ENCODE data around the gene C17orf113.

DNA sequence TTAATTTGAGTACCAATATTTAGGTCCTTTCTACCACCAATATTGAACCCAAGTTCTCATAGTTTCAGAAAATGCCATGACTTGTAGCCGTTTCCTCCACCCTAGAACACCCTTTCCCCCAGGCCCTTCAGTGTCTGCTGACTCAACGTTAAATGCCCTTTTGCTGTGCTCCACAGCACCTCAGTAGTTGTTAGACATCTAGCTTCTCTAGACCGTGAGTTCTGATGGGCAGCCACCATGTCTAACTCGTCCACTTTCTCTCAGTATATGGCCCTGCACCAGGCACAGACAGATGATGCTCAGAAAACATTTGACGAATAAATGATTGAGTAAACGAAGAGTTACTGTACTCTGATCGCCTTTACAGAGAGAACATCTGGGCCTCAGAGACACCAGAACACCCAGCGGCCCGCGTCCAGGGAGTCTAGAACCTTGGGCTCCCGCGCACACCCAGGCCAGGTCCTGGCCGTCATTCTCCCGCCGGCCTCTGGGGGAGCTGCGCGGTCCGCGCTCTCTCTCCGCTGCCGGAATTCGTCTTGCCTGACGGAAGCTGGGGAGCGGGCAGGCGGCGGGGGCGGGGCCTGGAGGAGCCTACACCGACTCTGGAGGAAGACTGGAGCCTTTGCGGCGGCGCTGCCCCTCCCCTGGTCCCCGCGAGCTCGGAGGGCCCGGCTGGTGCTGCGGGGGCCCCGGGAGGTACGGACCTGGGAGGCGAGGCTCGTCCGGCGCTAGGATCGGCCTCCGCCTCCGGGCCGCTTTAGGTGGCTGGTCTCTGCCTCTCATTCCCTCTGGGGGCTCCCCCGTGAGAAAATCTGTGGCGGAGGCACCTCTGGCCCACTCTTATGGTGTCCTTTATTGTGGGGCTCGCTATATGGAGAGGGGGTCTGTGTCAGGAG, 30.6 kb downstream of the C17orf113 start, which contains the start of gene NKIRAS2:
- TF ChIP-seq, protein P1, sequence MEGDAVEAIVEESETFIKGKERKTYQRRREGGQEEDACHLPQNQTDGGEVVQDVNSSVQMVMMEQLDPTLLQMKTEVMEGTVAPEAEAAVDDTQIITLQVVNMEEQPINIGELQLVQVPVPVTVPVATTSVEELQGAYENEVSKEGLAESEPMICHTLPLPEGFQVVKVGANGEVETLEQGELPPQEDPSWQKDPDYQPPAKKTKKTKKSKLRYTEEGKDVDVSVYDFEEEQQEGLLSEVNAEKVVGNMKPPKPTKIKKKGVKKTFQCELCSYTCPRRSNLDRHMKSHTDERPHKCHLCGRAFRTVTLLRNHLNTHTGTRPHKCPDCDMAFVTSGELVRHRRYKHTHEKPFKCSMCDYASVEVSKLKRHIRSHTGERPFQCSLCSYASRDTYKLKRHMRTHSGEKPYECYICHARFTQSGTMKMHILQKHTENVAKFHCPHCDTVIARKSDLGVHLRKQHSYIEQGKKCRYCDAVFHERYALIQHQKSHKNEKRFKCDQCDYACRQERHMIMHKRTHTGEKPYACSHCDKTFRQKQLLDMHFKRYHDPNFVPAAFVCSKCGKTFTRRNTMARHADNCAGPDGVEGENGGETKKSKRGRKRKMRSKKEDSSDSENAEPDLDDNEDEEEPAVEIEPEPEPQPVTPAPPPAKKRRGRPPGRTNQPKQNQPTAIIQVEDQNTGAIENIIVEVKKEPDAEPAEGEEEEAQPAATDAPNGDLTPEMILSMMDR (conservative IDR thresholded peaks at IDR 0.05; ENCODE audit: low read depth, low read length): peak; percentile 88
- TF ChIP-seq MXI1 (IDR thresholded peaks at IDR 0.05; ENCODE audit: borderline replicate concordance, low read depth, low read length) (no peak), CHD1 (IDR thresholded peaks at IDR 0.05; ENCODE audit: low read depth, low read length) (no peak), RAD21 (IDR thresholded peaks at IDR 0.05; ENCODE audit: low read length) (no peak), CEBPB (IDR thresholded peaks at IDR 0.05; ENCODE audit: low read depth, low read length) (no peak), POLR2A (IDR thresholded peaks at IDR 0.05; ENCODE audit: low read depth, low read length) (peak; percentile 60), SMC3 (IDR thresholded peaks at IDR 0.05; ENCODE audit: low read depth, low read length) (no peak), RCOR1 (IDR thresholded peaks at IDR 0.05; ENCODE audit: insufficient replicate concordance, low read length) (no peak), BHLHE40 (IDR thresholded peaks at IDR 0.05; ENCODE audit: low read depth, low read length) (no peak), MAFK (IDR thresholded peaks at IDR 0.05; ENCODE audit: low read depth, low read length) (0 out of 2 replicates have a peak, but pooled peaks have one; percentile 33), FOS (IDR thresholded peaks at IDR 0.05; ENCODE audit: low read depth, low read length) (no peak)
- TF ChIP-seq, protein P2, sequence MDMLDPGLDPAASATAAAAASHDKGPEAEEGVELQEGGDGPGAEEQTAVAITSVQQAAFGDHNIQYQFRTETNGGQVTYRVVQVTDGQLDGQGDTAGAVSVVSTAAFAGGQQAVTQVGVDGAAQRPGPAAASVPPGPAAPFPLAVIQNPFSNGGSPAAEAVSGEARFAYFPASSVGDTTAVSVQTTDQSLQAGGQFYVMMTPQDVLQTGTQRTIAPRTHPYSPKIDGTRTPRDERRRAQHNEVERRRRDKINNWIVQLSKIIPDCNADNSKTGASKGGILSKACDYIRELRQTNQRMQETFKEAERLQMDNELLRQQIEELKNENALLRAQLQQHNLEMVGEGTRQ (IDR thresholded peaks at IDR 0.05; ENCODE audit: low read depth, low read length): no peak
- TF ChIP-seq, protein P3, sequence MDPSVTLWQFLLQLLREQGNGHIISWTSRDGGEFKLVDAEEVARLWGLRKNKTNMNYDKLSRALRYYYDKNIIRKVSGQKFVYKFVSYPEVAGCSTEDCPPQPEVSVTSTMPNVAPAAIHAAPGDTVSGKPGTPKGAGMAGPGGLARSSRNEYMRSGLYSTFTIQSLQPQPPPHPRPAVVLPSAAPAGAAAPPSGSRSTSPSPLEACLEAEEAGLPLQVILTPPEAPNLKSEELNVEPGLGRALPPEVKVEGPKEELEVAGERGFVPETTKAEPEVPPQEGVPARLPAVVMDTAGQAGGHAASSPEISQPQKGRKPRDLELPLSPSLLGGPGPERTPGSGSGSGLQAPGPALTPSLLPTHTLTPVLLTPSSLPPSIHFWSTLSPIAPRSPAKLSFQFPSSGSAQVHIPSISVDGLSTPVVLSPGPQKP (IDR thresholded peaks at IDR 0.05; ENCODE audit: borderline replicate concordance, low read depth, low read length): no peak

Data from IMR-90 (cell line).